ENCODE results near the gene PPP4R2.
"Not testable (repeated sequence)": the region's sequence is repeated elsewhere in the genome, so short reads cannot be mapped to it uniquely, and the experiment has no call there.

The PPP4R2 gene

DNA sequence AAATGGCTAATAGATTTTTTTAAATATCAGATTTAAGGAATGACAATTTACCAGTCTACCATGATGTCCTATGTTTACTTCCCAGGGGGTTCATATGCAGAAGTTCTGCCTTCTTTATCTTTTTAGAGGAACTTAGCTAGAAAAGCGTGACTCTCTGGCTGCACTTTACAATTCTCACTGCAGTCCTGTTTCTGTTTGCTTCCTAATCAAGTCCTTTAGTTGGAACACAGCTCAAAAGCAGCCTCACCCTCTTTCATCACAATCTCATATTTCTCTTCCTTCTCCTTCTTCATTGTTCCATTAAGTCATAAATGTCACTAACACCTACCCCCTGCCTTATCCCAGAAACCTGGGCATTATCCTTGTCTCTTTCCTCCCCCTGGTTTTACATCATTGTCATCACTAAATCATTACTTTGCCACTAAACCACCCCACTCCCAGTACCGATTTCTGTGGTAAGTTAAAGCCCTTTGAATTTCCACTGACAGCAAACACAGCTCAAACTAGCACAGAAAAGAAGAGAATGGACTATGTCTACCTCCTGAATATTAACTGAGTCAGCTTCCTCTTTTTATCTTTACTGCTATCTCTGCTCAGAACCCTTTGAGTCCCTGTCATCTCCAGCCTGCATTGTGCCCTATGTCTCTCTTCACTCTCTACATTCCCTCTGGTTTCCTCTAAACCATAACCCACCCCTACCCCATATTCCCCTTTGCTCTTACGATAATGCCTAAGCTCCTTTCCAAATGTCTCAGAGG is 13.8 kb upstream of the PPP4R2 start:
- no peak for DNase-seq

GRCh38 chr3:72985576-72985975 is 11.0 kb upstream of the PPP4R2 start:
- no peak for DNase-seq

GRCh38 chr3:72990701-72991395 is 5.8 kb upstream of the PPP4R2 start:
- DNase-seq = no peak

GRCh38 chr3:72991522-72991921 is 5.1 kb upstream of the PPP4R2 start:
- no peak for DNase-seq

- no peak for DNase-seq
Observed at GRCh38 chr3:72993391-72993790, 3.2 kb upstream of the PPP4R2 start.

- DNase-seq = no peak
Observed at GRCh38 chr3:72995337-72995736, 1.3 kb upstream of the PPP4R2 start.

DNA sequence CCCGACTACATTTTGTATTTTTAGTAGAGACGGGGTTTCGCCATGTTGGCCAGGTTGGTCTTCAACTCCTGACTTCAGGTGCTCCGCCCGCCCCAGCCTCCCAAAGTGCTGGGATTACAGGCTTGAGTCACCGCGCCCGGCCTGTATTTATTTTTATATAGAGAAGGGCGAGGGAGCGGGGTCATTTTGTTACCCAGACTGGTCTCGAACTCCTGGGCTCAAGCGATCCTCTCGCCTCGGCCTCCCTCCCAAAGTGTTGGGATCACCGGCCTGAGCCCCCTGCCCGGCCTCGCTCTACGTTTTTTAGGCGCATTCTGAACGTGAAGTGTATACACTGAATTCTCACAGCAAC is 514 bp upstream of the PPP4R2 start:
- no peak for DNase-seq

GRCh38 chr3:72997421-72997961 is 880 bp downstream of the PPP4R2 start:
- no peak for DNase-seq

DNA sequence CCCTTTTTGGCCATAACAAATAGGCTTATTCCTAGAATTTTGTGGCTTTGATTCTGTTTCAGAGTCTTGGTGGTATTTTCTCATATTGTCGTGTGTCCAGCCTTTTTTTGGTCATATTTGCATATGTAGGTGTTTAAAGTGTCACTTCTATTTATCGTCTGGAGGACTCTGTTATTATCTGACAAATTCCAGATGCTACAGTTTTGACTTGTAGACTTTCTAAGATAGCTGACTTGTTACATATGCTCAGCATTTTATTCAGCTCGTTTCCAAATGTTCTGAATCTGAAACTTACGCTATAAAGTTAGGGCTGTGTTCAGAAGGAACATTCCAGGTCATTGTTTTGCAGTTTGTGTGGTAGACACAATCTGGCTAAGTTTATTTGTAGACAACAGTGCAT is 1.9 kb downstream of the PPP4R2 start:
- DNase-seq = no peak

DNA sequence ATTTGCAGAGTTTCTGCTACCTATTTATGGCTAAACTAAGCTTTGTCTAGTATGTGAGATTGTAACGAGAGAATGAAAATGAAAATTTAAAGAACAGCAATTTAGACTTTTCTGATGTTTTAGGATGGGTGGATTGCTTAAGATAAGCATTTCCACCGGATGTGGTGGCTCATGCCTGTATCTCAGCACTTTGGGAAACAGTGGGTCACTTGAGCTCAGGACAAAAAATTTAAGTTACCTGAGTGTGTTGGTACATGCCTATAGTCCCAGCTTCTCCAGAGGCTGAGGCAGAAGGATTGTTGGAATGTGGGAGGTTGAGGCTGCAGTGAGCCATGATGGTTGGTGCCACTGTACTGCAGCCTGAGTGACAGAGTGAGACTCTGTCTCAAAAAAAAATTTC is 3.3 kb downstream of the PPP4R2 start:
- no peak for DNase-seq

DNA sequence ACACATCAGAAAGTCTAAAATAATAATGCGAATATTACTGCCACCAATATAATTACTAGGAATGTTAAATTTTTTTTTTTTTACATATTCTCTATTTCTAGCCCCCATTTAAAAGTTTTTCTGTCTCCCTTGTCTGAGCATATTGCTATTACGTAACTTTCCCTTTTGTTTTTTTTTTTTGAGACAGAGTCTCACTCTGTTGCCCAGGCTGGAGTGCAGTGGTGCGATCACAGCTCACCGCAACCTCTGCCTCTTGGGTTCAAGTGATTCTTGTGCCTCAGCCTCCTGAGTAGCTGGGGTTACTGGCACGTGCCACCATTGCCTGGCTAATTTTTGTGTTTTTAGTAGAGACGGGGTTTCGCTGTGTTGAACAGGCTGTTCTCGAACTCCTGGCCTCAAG is 6.4 kb downstream of the PPP4R2 start:
- not testable (repeated sequence) for DNase-seq

- DNase-seq = no peak
Observed at GRCh38 chr3:73004316-73004715, 7.7 kb downstream of the PPP4R2 start.

DNA sequence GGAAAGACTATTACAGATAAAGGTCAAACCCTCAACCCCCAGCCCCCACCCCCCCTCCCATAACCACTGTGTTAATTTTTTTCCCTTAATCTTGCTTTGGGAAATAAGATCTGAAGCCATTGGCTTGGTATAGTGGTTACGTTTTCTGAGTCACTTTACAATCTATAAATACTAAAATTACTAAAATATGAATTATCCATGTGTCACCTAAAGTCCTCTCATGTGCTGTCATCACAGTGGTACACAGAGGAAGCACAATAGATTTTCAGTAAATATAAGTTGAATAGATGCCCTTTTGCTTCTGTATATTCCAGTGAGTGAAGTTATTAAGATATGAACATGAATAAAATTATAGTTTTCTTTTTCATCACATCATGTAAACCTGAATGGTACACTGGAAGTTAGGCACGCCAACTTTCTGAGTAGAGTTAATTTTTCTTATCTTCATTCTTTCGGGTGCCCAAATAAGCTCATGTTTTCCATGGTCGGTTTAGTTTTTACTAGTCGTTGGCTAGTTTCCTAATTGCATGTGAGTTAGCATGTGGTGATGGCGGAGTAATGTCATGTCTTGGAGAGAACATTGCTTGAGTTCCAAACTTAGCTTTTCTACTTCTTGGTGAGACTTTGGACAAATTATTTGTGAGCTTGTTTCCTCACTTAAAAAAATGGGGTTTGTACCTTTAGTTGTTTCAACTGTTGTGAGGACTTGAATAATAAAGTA is 11.5 kb downstream of the PPP4R2 start:
- DNase-seq = no peak

GRCh38 chr3:73009008-73009407 is 12.4 kb downstream of the PPP4R2 start:
- no peak for DNase-seq

DNA sequence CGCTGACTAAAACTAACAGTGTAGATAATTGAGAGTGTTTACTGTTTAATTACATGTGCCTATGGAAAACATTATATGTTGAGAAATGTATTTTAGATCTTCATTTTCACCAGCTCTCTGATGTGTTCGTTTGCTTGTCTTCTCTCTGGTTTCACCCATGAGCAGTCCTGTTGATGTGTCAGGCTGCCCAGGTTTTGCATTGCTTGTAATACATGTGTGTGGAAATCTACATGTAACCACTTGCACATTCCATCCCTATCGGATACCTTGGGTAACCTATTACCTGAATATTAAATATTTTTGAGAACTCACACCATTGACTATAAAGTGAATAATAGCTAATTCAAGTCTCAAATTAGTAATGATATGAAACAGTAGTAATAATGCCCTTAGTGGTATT is 13.1 kb downstream of the PPP4R2 start:
- no peak for DNase-seq

- DNase-seq = no peak
Observed at GRCh38 chr3:73010158-73010557, 13.5 kb downstream of the PPP4R2 start.

DNA sequence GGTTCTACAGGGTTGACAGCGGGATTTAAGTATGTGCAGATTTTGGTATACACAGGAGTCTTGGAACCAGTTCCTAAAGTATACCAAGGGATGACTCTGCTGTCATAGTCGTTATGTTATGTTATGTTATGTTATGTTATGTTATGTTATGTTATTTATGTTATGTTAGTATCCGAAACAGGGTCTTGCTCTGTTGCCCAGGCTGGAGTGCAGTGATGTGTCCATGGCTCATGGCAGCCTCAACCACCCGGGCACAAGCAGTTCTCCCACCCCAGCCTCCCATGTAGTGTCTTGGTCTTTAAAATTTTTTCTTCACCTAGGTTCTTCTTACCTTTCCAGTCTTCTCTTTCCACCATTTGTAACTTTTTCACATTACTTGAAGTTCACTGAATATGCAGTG is 21.7 kb downstream of the PPP4R2 start:
- DNase-seq = no peak

DNA sequence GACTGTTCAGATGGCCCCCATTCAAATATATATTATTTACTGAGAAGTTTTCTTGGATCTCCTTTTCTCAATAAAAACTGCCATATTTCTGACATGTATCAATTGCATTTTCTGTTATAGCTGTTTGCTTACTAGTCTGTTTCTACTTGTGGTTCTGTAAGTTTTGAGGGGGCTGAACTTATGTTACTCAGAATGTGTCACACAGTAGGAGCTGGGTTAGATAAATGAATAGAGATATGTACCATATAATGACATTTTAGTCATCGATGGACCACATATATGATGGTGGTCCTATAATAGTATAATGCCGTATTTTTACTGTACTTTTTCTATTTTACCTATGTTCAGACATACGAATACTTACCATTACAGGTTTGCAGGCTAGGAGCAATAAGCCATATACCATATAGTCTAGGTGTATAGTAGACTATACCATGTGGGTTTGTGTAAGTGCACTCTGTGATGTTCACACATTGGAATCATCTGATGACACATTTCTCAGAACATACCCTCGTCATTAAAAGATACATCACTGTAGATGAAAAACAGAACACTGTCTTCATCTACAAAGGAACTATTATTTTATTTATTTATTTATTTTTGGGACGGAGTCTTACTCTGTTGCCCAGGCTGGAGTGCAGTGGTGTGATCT is 22.3 kb downstream of the PPP4R2 start:
- DNase-seq = no peak

DNA sequence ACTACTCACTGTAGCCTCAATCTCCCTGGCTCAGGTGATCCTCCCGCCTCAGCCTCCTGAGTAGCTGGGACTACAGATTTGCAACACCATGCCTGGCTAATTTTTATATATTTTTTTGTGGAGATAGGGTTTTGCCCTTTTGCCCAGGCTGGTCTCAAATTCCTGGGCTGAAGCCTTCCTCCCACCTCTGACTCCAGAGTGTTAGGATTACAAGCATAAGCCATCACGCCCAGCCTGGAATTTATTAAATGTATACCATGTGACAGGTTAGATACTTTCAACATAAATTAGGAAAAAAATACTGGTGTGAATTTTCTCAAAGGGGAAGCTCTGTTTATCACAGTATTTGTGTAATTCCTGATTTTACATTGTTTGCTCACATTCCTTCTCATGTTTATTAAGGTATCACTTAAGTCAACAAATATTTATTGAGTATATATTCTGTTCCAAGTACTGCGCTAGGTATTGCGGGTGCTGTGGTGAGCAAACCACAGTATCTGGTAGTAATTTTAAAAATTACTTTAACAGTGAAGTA is 24.8 kb downstream of the PPP4R2 start:
- DNase-seq = no peak

- no peak for DNase-seq
Observed at GRCh38 chr3:73024836-73025235, 28.2 kb downstream of the PPP4R2 start.

DNA sequence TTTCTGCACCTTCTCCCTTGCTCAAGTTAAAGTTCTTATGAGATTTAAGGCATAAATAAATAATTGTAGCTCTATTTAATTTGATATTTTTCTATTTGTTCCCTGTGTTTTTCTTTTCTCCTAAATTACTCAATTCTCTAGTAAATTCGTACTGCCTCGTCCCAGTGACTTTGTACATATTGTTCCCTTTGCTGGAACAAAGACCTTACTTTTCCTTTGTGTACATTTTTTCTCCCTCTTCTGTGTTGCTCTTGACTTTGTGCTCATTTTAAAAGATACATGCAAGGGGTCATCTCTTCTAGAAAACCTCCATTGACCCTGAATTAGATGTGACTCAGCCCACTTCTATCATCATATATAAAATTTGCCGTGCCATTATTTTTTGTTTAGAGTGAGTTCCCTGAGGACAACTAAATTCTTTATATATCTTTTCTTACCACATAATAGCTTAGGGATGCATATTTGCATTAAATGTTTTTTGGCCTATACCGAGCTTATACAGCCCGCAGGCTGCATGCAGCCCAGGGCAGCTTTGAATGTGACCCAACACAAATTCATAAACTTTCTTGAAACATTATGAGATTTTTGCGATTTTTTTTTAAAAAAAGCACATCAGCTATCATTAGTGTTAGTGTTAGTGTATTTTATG is 29.6 kb downstream of the PPP4R2 start:
- DNase-seq = no peak

DNA sequence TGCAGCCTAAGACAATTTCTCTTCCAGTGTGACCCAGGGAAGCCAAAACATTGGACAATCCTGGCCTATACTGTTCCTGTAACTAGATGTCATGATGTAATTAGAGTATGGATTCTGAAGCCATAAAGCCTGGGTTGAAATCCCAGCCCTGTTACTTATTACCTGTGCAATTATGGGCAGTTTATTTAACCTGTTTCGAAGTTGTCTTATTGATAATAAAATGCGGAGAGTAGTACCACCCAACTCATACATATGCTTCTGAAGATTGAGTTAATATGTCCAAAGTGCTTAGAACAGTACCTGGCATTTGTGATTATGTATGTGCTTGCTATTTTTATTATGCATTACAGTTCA is 30.1 kb downstream of the PPP4R2 start:
- DNase-seq = no peak

DNA sequence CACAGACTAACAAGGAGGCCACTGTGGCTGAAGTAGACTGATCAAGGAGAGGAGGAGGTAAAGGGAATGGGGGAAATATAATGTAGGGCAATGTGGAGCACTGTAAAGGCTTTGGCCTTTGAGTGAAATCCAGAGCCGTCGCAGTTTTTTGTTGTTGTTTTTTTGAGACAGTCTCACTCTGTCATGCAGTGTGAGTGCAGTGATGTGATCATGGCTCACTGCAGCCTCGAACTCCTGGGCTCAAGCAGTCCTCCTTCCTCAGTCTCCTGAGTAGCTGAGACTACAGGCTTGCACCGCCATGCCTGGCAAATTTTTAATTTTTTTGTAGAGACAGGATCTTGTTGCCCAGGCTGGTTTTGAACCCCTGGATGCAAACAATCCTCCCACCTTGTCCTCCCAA is 32.2 kb downstream of the PPP4R2 start:
- no peak for DNase-seq
